BLaER1 (cell line): ENCODE measurements around the gene ABHD17C.
A peak's percentile ranks its signal among the peaks of the same experiment; 100 is the strongest.

Source experiments
- H3K27ac ChIP-seq: shearing (Covaris generic); formaldehyde crosslinking; 2 replicates; pipeline ENCODE4 v1.8.1; 2022
- H3K27me3 ChIP-seq: shearing (Covaris generic); formaldehyde crosslinking; 2 replicates; pipeline ENCODE4 v1.8.1; 2022
- H3K36me3 ChIP-seq: shearing (Covaris generic); formaldehyde crosslinking; 2 replicates; pipeline ENCODE4 v1.8.1; 2022
- H3K4me1 ChIP-seq: shearing (Covaris generic); formaldehyde crosslinking; 2 replicates; pipeline ENCODE4 v1.8.1; 2022
- H3K4me2 ChIP-seq: shearing (Covaris generic); formaldehyde crosslinking; 2 replicates; pipeline ENCODE4 v1.8.1; 2022
- H3K4me3 ChIP-seq: shearing (Covaris generic); formaldehyde crosslinking; 2 replicates; pipeline ENCODE4 v1.8.1; 2022
- H3K9ac ChIP-seq: shearing (Covaris generic); formaldehyde crosslinking; 2 replicates; pipeline ENCODE4 v1.8.1; 2022
- H3K9me3 ChIP-seq: shearing (Covaris generic); formaldehyde crosslinking; 2 replicates; pipeline ENCODE4 v1.8.1; 2022
- H4K20me1 ChIP-seq: shearing (Covaris generic); formaldehyde crosslinking; 2 replicates; pipeline ENCODE4 v1.8.1; 2022
- Cebpa-rat ChIP-seq: shearing (Covaris generic); IDR thresholded peaks from 2 replicates; pipeline ENCODE4 v1.8.1; 2022

The ABHD17C gene

DNA sequence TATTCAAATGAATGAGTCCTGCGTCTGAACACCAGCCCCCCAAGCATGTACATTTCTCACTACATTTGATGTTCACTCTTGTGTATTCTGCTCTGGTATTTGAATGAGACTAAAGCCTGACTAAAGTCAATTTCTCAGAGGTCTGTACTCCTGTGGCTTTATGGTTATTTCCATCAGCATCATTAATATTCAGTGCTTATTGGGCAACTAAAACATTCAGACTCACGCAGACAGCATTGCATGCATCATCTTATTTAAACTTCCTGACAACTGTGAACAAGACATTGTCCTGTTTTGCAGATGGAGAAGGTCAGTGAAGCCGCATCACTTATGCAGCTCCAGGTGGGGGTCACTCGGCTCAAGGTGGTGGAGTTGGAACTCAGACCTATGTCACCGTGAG is 95.1 kb downstream of the ABHD17C start:
- H3K27ac ChIP-seq: no peak overlapping the region
- H3K4me2 ChIP-seq: peak overlapping the region; percentile 2; the same call in 1 of the 2 replicates
- no peak overlapping the region for H3K9ac ChIP-seq
- H3K4me3 ChIP-seq: no peak overlapping the region
- H3K4me1 ChIP-seq: peaks cover 7% of the 10 kb centered on the region; the same call in 1 of the 2 replicates
- H3K9me3 ChIP-seq: no peaks in the 10 kb centered on the region
- H4K20me1 ChIP-seq: no peaks in the 10 kb centered on the region
- no peak for TF ChIP-seq Cebpa-rat
- H3K36me3 ChIP-seq: no peaks in the 10 kb centered on the region
- no peaks in the 10 kb centered on the region for H3K27me3 ChIP-seq

DNA sequence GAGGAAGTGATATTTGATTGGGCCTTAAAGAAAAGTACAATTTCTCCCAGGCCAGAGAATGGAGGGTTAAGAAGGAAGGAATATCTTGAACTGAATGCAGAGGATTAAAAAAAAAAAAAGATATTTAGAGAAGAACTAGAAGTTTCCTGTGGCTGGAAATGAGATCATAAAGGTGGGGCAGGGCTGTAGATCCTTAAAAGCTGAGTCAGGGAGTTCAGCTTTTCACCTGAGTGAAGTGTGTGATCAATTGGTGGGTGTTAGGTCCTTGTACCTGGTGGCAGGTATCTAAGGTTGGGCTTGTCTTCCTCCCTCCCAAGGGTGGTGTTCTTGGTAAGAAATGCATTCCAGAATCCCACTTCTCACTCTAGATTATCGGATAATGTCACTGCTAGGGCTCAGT is 95.9 kb downstream of the ABHD17C start:
- Histone ChIP-seq H3K36me3 (no peaks in the 10 kb centered on the region), H3K4me3 (no peak overlapping the region), H3K27ac (no peak overlapping the region), H3K4me1 (peaks cover 7% of the 10 kb centered on the region; the same call in 1 of the 2 replicates), H3K4me2 (no peak overlapping the region), H3K27me3 (no peaks in the 10 kb centered on the region), H3K9me3 (no peaks in the 10 kb centered on the region), H4K20me1 (no peaks in the 10 kb centered on the region), H3K9ac (no peak overlapping the region)
- no peak for TF ChIP-seq Cebpa-rat

- Histone ChIP-seq H3K27ac (no peak overlapping the region), H3K9ac (no peak overlapping the region)
- no peak for TF ChIP-seq Cebpa-rat
Observed at GRCh38 chr15:80796407-80796806, 101.3 kb downstream of the ABHD17C start.

GRCh38 chr15:80798911-80799310 is 103.8 kb downstream of the ABHD17C start:
- no peak overlapping the region for H3K9ac ChIP-seq
- H3K36me3 ChIP-seq: no peaks in the 10 kb centered on the region
- no peak overlapping the region for H3K4me3 ChIP-seq
- H3K27me3 ChIP-seq: no peaks in the 10 kb centered on the region
- no peak overlapping the region for H3K27ac ChIP-seq
- no peaks in the 10 kb centered on the region for H3K9me3 ChIP-seq
- H3K4me2 ChIP-seq: no peak overlapping the region
- no peaks in the 10 kb centered on the region for H3K4me1 ChIP-seq
- TF ChIP-seq Cebpa-rat: no peak
- H4K20me1 ChIP-seq: no peaks in the 10 kb centered on the region

More at GRCh38 chr15:80796407-80796806, 101.3 kb downstream of the ABHD17C start:
- H3K4me3 ChIP-seq: no peak overlapping the region
- H3K9me3 ChIP-seq: no peaks in the 10 kb centered on the region
- no peaks in the 10 kb centered on the region for H3K36me3 ChIP-seq
- no peak overlapping the region for H3K4me2 ChIP-seq
- no peaks in the 10 kb centered on the region for H4K20me1 ChIP-seq
- no peaks in the 10 kb centered on the region for H3K4me1 ChIP-seq
- H3K27me3 ChIP-seq: no peaks in the 10 kb centered on the region

GRCh38 chr15:80800067-80800466 is 105.0 kb downstream of the ABHD17C start:
- H4K20me1 ChIP-seq: no peaks in the 10 kb centered on the region
- no peak overlapping the region for H3K9ac ChIP-seq
- H3K36me3 ChIP-seq: no peaks in the 10 kb centered on the region
- no peak overlapping the region for H3K27ac ChIP-seq
- no peaks in the 10 kb centered on the region for H3K4me1 ChIP-seq
- H3K9me3 ChIP-seq: no peaks in the 10 kb centered on the region
- H3K27me3 ChIP-seq: no peaks in the 10 kb centered on the region
- no peak overlapping the region for H3K4me3 ChIP-seq
- H3K4me2 ChIP-seq: no peak overlapping the region
- no peak for TF ChIP-seq Cebpa-rat

- no peak overlapping the region for H3K27ac ChIP-seq
- H3K9me3 ChIP-seq: no peaks in the 10 kb centered on the region
- no peaks in the 10 kb centered on the region for H3K36me3 ChIP-seq
- no peaks in the 10 kb centered on the region for H4K20me1 ChIP-seq
- TF ChIP-seq Cebpa-rat: no peak
- H3K4me2 ChIP-seq: no peak overlapping the region
- H3K4me1 ChIP-seq: no peaks in the 10 kb centered on the region
- no peaks in the 10 kb centered on the region for H3K27me3 ChIP-seq
- H3K9ac ChIP-seq: no peak overlapping the region
- H3K4me3 ChIP-seq: no peak overlapping the region
Observed at GRCh38 chr15:80801891-80802680, 107.0 kb downstream of the ABHD17C start.

DNA sequence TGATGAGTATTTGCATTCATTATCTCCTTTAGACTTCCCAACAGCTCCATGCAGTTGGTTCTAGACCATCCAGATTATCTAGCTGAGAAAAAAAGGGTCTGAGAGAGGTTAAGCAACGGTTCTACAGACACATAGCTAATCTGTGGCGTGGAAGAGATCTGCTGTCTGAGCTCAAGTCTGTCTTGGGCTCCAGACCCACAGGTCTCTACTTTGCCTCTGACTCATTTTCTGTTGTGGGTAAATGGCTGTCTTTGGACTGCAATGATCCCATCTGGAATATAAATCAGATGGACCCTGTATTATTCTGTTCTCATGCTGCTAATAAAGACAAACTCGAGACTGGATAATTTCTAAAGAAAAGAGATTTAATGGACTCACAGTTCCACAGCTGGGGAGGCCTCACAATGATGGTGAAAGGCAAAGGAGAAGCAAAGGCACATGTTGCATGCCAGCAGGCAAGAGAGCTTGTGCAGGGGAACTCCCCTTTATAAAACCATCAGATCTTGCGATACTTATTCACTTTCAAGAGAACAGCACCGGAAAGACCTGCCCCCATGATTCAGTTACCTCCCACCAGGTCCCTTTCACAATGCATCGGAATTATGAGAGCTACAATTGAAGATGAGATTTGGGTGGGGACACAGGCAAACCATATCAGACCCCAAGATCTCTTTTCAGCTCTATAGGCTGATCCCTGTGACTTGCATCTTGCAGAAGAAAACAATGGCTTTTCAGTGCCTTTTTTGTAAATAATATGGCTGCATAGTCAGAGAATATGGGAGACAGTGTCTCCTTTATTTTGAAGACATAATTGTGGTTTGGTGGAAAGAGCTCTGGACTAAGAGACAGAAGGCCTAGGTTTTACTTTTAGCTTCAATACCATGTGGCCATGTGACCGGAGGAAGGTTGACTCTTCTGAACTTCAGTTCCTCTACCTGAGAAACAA is 108.7 kb downstream of the ABHD17C start:
- Histone ChIP-seq H4K20me1 (no peaks in the 10 kb centered on the region), H3K4me1 (no peaks in the 10 kb centered on the region), H3K27me3 (no peaks in the 10 kb centered on the region), H3K4me2 (no peak overlapping the region), H3K27ac (no peak overlapping the region), H3K36me3 (no peaks in the 10 kb centered on the region), H3K9ac (no peak overlapping the region), H3K9me3 (no peaks in the 10 kb centered on the region), H3K4me3 (no peak overlapping the region)
- TF ChIP-seq Cebpa-rat: no peak

DNA sequence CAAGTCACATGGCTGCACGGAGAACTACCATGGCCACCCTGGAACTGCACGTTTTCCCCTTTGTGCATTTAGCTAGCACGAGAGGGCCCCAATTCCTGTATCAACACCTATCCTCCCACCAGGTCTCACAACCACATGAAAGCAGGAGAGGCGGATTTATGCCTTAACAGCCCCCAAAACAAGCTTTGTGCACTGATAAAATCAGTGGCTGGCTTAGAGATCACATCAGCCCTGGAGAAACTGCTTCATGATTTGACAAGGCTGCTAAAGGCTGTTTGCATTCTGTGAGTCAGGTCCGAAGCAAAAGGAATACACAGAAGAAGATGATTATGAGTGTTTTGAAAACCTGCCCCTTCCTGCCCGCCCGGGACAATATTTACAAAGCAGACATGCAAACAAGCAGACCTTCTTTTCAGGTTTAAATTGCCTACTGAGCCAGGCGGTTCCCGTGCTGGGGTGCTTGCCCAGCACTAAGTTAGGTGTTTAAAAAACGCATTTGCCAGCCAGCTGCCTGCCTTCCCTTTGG is 109.9 kb downstream of the ABHD17C start:
- H3K9me3 ChIP-seq: no peaks in the 10 kb centered on the region
- TF ChIP-seq Cebpa-rat: no peak
- H3K4me2 ChIP-seq: no peak overlapping the region
- H4K20me1 ChIP-seq: no peaks in the 10 kb centered on the region
- H3K27me3 ChIP-seq: no peaks in the 10 kb centered on the region
- no peak overlapping the region for H3K27ac ChIP-seq
- H3K36me3 ChIP-seq: no peaks in the 10 kb centered on the region
- H3K9ac ChIP-seq: no peak overlapping the region
- H3K4me3 ChIP-seq: no peak overlapping the region
- no peaks in the 10 kb centered on the region for H3K4me1 ChIP-seq
